Liver (tissue), 3 donors: ENCODE measurements around the gene MAP3K15.

Experiments
- CTCF ChIP-seq: fragments of 150-350 bp; IDR thresholded peaks from 2 replicates; pipeline ENCODE4 v1.5.1; 2017; ENCODE audit warnings: improper control_type of control experiment, low read depth, low read length; ENCODE audit not compliant: missing input control
- JUND ChIP-seq, 2 donors: IDR thresholded peaks; 2 replicates each; pipeline ENCODE4 v1.6.1; 2016; ENCODE audit warnings: antibody characterized with exemption in 2 of 2
- RAD21 ChIP-seq, 2 donors: IDR thresholded peaks; 2 replicates each; pipeline ENCODE4 v1.6.1; 2016; ENCODE audit warnings: antibody characterized with exemption in 2 of 2, mild to moderate bottlenecking in 2 of 2
- REST ChIP-seq: IDR thresholded peaks from 2 replicates; pipeline ENCODE4 v1.6.1; 2016; ENCODE audit warnings: antibody characterized with exemption, mild to moderate bottlenecking
- donor health status: healthy.
- donor health status: healthy.

GRCh38 chrX:19554786-19555185 is 39.5 kb upstream of the MAP3K15 start:
- no peak for TF ChIP-seq CTCF
- no peak for TF ChIP-seq RAD21 (IDR thresholded peaks at IDR 0.05)
- TF ChIP-seq REST: no peak
- TF ChIP-seq JUND (IDR thresholded peaks at IDR 0.05): no peak
